Liver (tissue), 3 donors: ENCODE data around the gene TMEFF1.

Source experiments
- JUND ChIP-seq, 2 donors: IDR thresholded peaks; 2 replicates each; pipeline ENCODE4 v1.6.1; 2016; ENCODE audit warnings: antibody characterized with exemption in 2 of 2
- TF ChIP-seq, protein P1 (sequence below): fragments of 150-350 bp; IDR thresholded peaks from 2 replicates; pipeline ENCODE4 v1.5.1; 2017; ENCODE audit warnings: improper control_type of control experiment, low read depth, low read length; ENCODE audit not compliant: missing input control
- TF ChIP-seq, protein P2 (sequence below): IDR thresholded peaks from 2 replicates; pipeline ENCODE4 v1.6.1; 2016; ENCODE audit warnings: antibody characterized with exemption, mild to moderate bottlenecking
- donor health status: healthy.
- donor health status: healthy.

DNA sequence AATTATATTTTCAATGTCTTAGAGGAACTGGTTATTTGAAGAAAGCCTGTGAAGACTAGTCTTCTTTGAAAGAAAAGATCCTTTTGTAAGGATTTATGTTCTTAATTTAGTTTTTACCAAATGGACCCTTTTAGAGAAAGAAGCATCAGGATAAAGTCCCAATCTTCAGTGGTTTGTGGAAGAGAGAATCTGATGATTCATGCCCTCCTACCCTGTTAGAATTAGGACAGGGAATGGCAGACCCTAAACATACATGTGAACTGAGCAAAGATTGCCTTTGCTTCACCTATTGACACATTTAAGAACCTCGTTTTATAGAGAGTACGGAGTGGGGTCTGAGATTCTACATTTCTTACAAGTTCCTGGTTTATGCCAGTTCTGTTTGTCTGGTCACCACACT lies 20.1 kb upstream of the TMEFF1 start:
- TF ChIP-seq, protein P1, sequence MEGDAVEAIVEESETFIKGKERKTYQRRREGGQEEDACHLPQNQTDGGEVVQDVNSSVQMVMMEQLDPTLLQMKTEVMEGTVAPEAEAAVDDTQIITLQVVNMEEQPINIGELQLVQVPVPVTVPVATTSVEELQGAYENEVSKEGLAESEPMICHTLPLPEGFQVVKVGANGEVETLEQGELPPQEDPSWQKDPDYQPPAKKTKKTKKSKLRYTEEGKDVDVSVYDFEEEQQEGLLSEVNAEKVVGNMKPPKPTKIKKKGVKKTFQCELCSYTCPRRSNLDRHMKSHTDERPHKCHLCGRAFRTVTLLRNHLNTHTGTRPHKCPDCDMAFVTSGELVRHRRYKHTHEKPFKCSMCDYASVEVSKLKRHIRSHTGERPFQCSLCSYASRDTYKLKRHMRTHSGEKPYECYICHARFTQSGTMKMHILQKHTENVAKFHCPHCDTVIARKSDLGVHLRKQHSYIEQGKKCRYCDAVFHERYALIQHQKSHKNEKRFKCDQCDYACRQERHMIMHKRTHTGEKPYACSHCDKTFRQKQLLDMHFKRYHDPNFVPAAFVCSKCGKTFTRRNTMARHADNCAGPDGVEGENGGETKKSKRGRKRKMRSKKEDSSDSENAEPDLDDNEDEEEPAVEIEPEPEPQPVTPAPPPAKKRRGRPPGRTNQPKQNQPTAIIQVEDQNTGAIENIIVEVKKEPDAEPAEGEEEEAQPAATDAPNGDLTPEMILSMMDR = no peak
- TF ChIP-seq JUND (IDR thresholded peaks at IDR 0.05) = no peak
- TF ChIP-seq, protein P2, sequence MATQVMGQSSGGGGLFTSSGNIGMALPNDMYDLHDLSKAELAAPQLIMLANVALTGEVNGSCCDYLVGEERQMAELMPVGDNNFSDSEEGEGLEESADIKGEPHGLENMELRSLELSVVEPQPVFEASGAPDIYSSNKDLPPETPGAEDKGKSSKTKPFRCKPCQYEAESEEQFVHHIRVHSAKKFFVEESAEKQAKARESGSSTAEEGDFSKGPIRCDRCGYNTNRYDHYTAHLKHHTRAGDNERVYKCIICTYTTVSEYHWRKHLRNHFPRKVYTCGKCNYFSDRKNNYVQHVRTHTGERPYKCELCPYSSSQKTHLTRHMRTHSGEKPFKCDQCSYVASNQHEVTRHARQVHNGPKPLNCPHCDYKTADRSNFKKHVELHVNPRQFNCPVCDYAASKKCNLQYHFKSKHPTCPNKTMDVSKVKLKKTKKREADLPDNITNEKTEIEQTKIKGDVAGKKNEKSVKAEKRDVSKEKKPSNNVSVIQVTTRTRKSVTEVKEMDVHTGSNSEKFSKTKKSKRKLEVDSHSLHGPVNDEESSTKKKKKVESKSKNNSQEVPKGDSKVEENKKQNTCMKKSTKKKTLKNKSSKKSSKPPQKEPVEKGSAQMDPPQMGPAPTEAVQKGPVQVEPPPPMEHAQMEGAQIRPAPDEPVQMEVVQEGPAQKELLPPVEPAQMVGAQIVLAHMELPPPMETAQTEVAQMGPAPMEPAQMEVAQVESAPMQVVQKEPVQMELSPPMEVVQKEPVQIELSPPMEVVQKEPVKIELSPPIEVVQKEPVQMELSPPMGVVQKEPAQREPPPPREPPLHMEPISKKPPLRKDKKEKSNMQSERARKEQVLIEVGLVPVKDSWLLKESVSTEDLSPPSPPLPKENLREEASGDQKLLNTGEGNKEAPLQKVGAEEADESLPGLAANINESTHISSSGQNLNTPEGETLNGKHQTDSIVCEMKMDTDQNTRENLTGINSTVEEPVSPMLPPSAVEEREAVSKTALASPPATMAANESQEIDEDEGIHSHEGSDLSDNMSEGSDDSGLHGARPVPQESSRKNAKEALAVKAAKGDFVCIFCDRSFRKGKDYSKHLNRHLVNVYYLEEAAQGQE = no peak
